HepG2 (cell line): ENCODE data around the gene BANP. TPM values are rescaled to one million over a fixed set of nuclear protein-coding genes. Genes with fewer than 3 reads are reported as not detected.

ENCODE experiments used
- ATAC-seq: fragments of 200-7000 bp; cut with Tn5 transposase; 3 replicates; pipeline ENCODE4 v1.9.1; 2020; ENCODE audit warnings: mild to moderate bottlenecking, moderate library complexity
- BruUV-seq: library from RNA; stranded (reverse); fragments of 400-500 nt; replicated peaks from 2 replicates; lab custom pipeline; 2021; lab: Mats Ljungman, UMichigan
- CTCF ChIA-PET: fragments of 300-600 bp; formaldehyde crosslinking; extraction: SDS; loops from one replicate; lab custom pipeline; 2021; ENCODE audit warnings: low total read pairs, inconsistent platforms, low intra/inter-chr PET ratio; lab: Yijun Ruan, JAX
- POLR2A ChIA-PET: fragments of 350-600 bp; sonication (Branson Sonifier 250); formaldehyde crosslinking; loops from one replicate; lab custom pipeline; 2020; ENCODE audit warnings: antibody characterized with exemption, inconsistent platforms; lab: Yijun Ruan, JAX
- DNase-seq: peaks from one replicate; pipeline ENCODE4 v3.0.0-alpha.2; 2015; ENCODE audit warnings: low spot score
- FAIRE-seq: peaks from 3 replicates; lab custom pipeline; 2011; peaks lifted over from hg19 to GRCh38; lab: Jason Lieb, UNC
- H2AFZ ChIP-seq: one replicate; pipeline ENCODE4 v1.6.1; 2011; ENCODE audit warnings: low read length, inconsistent platforms
- H3K27ac ChIP-seq: fragments of 300-600 bp; 3 replicates; pipeline ENCODE4 v1.8.0; 2011; ENCODE audit warnings: mixed run types, mild to moderate bottlenecking, mixed read lengths, low read length, inconsistent platforms; ENCODE audit not compliant: insufficient read depth; ENCODE audit errors: extremely low read length
- H3K27me3 ChIP-seq, 2 experiments: fragments of 200-600 bp in 1 of 2; 2 replicates in 1 of 2; 3 replicates in 1 of 2; pipeline versions ENCODE4 v1.6.0 to v1.8.0; 2011; ENCODE audit warnings: low read length in 2 of 2, mild to moderate bottlenecking in 2 of 2, moderate library complexity in 2 of 2, inconsistent platforms in 1 of 2; ENCODE audit not compliant: insufficient read depth in 2 of 2, control insufficient read depth in 1 of 2
- H3K36me3 ChIP-seq, 2 experiments: fragments of 200-600 bp in 1 of 2; replicated peaks in 1 of 2; 2 replicates in 1 of 2; 3 replicates in 1 of 2; pipeline versions ENCODE4 v1.5.1 to v1.8.0; 2011; ENCODE audit warnings: low read length in 2 of 2, inconsistent platforms in 1 of 2; ENCODE audit not compliant: insufficient read depth in 2 of 2, control insufficient read depth in 1 of 2
- H3K4me1 ChIP-seq: 2 replicates; pipeline ENCODE4 v1.5.1; 2012; ENCODE audit warnings: low read length, inconsistent platforms; ENCODE audit not compliant: insufficient read depth
- H3K4me2 ChIP-seq: 2 replicates; pipeline ENCODE4 v1.6.0; 2011; ENCODE audit warnings: low read depth, low read length, inconsistent platforms
- H3K4me3 ChIP-seq, 3 experiments: fragments of 200-600 bp in 1 of 3; sonication (generic), shearing (Covaris generic) in 1 of 3; replicated peaks in 1 of 3; 2 replicates each; pipeline ENCODE4 v1.5.1; 2011 to 2016; ENCODE audit warnings: low read length in 3 of 3, inconsistent platforms in 2 of 3, low read depth in 2 of 3, mild to moderate bottlenecking in 2 of 3, control low read depth in 1 of 3, mixed read lengths in 1 of 3; ENCODE audit not compliant: insufficient read depth in 1 of 3
- H3K79me2 ChIP-seq: one replicate; pipeline ENCODE4 v1.6.1; 2011; ENCODE audit warnings: low read length, inconsistent platforms; ENCODE audit not compliant: insufficient read depth
- H3K9ac ChIP-seq: 2 replicates; pipeline ENCODE4 v1.6.0; 2011; ENCODE audit warnings: mild to moderate bottlenecking, low read depth, low read length, inconsistent platforms; ENCODE audit not compliant: insufficient read depth
- H3K9me3 ChIP-seq: 2 replicates; pipeline ENCODE4 v1.5.1; 2012; ENCODE audit warnings: mild to moderate bottlenecking, low read length
- H4K20me1 ChIP-seq: 2 replicates; pipeline ENCODE4 v1.6.0; 2011; ENCODE audit warnings: inconsistent platforms, mild to moderate bottlenecking, low read length, moderate library complexity; ENCODE audit not compliant: insufficient read depth
- CHCHD3 ChIP-seq: sonication (generic); formaldehyde crosslinking; IDR thresholded peaks from 2 replicates; pipeline ENCODE4 v1.8.0; 2022; ENCODE audit warnings: mild to moderate bottlenecking, missing genetic modification reagents, moderate library complexity
- GATA4 ChIP-seq: sonication (generic); IDR thresholded peaks from 2 replicates; pipeline ENCODE4 v1.6.1; 2016; ENCODE audit warnings: antibody characterized with exemption, low read depth, borderline replicate concordance
- MXI1 ChIP-seq: IDR thresholded peaks from 3 replicates; pipeline ENCODE4 v1.6.1; 2012; ENCODE audit warnings: low read depth, low read length, inconsistent platforms, borderline replicate concordance
- TRIM24 ChIP-seq: sonication (generic); formaldehyde crosslinking; IDR thresholded peaks from 2 replicates; pipeline ENCODE4 v1.8.0; 2022; ENCODE audit warnings: mild to moderate bottlenecking, missing genetic modification reagents
- ZMYM4 ChIP-seq: sonication (generic); formaldehyde crosslinking; IDR thresholded peaks from 2 replicates; pipeline ENCODE4 v1.8.1; 2023; ENCODE audit warnings: mild to moderate bottlenecking, missing genetic modification reagents
- ZNF44 ChIP-seq: sonication (generic); formaldehyde crosslinking; IDR thresholded peaks from 2 replicates; pipeline ENCODE4 v1.5.1; 2020; ENCODE audit warnings: mild to moderate bottlenecking, missing genetic modification reagents
- ZNF703 ChIP-seq: sonication (generic); formaldehyde crosslinking; IDR thresholded peaks from 2 replicates; pipeline ENCODE4 v1.5.1; 2020; ENCODE audit warnings: missing genetic modification reagents, mild to moderate bottlenecking, moderate library complexity, borderline replicate concordance
- ZNF891 ChIP-seq: sonication (generic); formaldehyde crosslinking; IDR thresholded peaks from 2 replicates; pipeline ENCODE4 v1.5.0; 2020; ENCODE audit warnings: mild to moderate bottlenecking, missing genetic modification reagents
- WGBS: methylation state at CpG from one replicate; pipeline ENCODE4 v1.1.6; 2017; ENCODE audit warnings: low lambda C conversion rate; 5-methylcytosine and 5-hydroxymethylcytosine counted together
- in situ Hi-C: cut with HindIII; loops from 2 replicates; pipeline ENCODE4 v1.10.0; 2017; ENCODE audit warnings: low pct_unique_long_range_greater_than_20kb; ENCODE audit not compliant: extremely low pct_ligation_motif_present
- intact Hi-C: fragments of 100-400 bp; cut with micrococcal nuclease; formaldehyde crosslinking; loops from one replicate; pipeline ENCODE4 v1.10.0; 2022; ENCODE audit not compliant: unreplicated experiment
- polyA plus RNA-seq, 8 experiments: library from polyadenylated mRNA; depleted of rRNA in 3 of 8; stranded (reverse) in 7 of 8; unstranded in 1 of 8; fragments of >200 nt; fragmentation: Illumina TruSeq in 4 of 8; extraction: Trizol in 4 of 8; gene quantifications; 2 replicates each; pipeline versions ENCODE4 v1.2.1 to v1.2.3, GENCODE V29; 2011 to 2016; ENCODE audit warnings: low read depth in 4 of 8, missing spikeins in 1 of 8, mixed read lengths in 1 of 8; ENCODE audit not compliant: insufficient read depth in 1 of 8
- total RNA-seq, 5 experiments: library from RNA; depleted of rRNA; stranded (reverse); fragments of >200 nt; fragmentation: Illumina TruSeq; extraction: Trizol; gene quantifications; 2 replicates each; pipeline ENCODE4 v1.2.3, GENCODE V29; 2016; ENCODE audit warnings: low read depth in 1 of 5
- TF ChIP-seq, protein P1 (sequence below): sonication (generic); formaldehyde crosslinking; IDR thresholded peaks from 2 replicates; pipeline ENCODE4 v1.4.0; 2020; ENCODE audit warnings: missing genetic modification reagents, borderline replicate concordance
- TF ChIP-seq, protein P2 (sequence below): fragments of 450-650 bp; IDR thresholded peaks from 2 replicates; pipeline ENCODE4 v1.6.1; 2016
- TF ChIP-seq, protein P3 (sequence below): sonication (generic); formaldehyde crosslinking; IDR thresholded peaks from 2 replicates; pipeline ENCODE4 v1.8.0; 2022; ENCODE audit warnings: mild to moderate bottlenecking, missing genetic modification reagents, borderline replicate concordance

BANP gene
- total and polyA plus RNA-seq, 2 of the 13 experiments (the other 11 are each of a cell fraction or from before 2014, with no cell fraction given) = 20.2 to 23.8 TPM

DNA sequence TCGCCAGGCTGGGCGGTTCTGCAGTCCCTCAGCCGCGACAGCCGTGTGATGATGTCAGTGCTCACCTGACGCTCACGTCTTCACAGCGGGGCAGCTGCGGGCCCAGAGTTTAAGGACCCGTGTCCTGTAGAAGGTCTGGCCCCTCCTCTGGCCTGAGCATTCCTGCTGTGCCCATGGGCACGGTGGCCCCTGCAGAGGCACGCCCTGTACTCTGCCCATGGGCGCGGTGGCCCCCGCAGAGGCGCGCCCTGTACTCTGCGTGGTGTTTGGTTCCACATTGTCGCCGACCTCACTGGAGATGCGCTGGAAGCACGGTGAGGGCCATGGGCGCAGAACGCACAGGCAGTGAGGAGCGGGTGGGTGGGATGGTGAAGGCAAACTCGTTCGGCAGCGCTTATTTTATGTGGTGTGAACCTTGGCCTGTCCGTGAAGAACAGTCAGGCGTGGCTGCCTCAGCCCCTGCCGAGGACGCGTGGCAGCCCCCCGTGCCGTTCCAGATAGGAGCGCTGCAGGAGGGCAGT, 122.0 kb downstream of the BANP start:
- in situ Hi-C loops (no loop called here), intact Hi-C loops (no loop called here)
- Histone ChIP-seq H3K9ac (no peak overlapping the region), H3K4me3 (no peak overlapping the region), H3K4me2 (no peak overlapping the region), H4K20me1 (no peaks in the 10 kb centered on the region), H3K4me1 (no peaks in the 10 kb centered on the region), H3K27me3 (no peaks in the 10 kb centered on the region), H2AFZ (no peak overlapping the region), H3K27ac (no peak overlapping the region), H3K79me2 (no peaks in the 10 kb centered on the region), H3K36me3 (peaks cover 20 to 39% of the 10 kb centered on the region in 2 experiments; a peak in 4 of 5 replicates), H3K9me3 (no peaks in the 10 kb centered on the region)
- BruUV-seq = no TSS peak
- TF ChIP-seq, protein P1, sequence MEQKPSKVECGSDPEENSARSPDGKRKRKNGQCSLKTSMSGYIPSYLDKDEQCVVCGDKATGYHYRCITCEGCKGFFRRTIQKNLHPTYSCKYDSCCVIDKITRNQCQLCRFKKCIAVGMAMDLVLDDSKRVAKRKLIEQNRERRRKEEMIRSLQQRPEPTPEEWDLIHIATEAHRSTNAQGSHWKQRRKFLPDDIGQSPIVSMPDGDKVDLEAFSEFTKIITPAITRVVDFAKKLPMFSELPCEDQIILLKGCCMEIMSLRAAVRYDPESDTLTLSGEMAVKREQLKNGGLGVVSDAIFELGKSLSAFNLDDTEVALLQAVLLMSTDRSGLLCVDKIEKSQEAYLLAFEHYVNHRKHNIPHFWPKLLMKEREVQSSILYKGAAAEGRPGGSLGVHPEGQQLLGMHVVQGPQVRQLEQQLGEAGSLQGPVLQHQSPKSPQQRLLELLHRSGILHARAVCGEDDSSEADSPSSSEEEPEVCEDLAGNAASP (CRISPR knock-in tag) = no peak
- TF ChIP-seq, protein P2, sequence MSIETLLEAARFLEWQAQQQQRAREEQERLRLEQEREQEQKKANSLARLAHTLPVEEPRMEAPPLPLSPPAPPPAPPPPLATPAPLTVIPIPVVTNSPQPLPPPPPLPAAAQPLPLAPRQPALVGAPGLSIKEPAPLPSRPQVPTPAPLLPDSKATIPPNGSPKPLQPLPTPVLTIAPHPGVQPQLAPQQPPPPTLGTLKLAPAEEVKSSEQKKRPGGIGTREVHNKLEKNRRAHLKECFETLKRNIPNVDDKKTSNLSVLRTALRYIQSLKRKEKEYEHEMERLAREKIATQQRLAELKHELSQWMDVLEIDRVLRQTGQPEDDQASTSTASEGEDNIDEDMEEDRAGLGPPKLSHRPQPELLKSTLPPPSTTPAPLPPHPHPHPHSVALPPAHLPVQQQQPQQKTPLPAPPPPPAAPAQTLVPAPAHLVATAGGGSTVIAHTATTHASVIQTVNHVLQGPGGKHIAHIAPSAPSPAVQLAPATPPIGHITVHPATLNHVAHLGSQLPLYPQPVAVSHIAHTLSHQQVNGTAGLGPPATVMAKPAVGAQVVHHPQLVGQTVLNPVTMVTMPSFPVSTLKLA = no peak
- TF ChIP-seq, protein P3, sequence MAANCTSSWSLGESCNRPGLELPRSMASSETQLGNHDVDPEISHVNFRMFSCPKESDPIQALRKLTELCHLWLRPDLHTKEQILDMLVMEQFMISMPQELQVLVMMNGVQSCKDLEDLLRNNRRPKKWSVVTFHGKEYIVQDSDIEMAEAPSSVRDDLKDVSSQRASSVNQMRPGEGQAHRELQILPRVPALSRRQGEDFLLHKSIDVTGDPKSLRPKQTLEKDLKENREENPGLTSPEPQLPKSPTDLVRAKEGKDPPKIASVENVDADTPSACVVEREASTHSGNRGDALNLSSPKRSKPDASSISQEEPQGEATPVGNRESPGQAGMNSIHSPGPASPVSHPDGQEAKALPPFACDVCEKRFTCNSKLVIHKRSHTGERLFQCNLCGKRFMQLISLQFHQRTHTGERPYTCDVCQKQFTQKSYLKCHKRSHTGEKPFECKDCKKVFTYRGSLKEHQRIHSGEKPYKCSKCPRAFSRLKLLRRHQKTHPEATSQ (CRISPR knock-in tag) = no peak
- TF ChIP-seq ZNF44 (CRISPR knock-in tag) (no peak), GATA4 (no peak), ZNF703 (CRISPR knock-in tag) (no peak), ZNF891 (CRISPR knock-in tag) (no peak), MXI1 (no peak), TRIM24 (no peak), ZMYM4 (no peak), CHCHD3 (CRISPR knock-in tag) (no peak)
- POLR2A ChIA-PET = no interaction called here
- ATAC-seq = no peak
- DNase-seq = no peak
- CTCF ChIA-PET = no interaction called here
- FAIRE-seq = no peak
- 97% methylated on average over 29 of the region's 36 CpGs for WGBS
